ENCODE measurements around the gene PTPRM.

PTPRM gene

GRCh38 chr18:7532942-7533341 lies 34.2 kb upstream of the PTPRM start:
- no peak overlapping the region for H3K27ac ChIP-seq (ENCODE audit: extremely low read depth, low read depth, low read length)
- no peaks in the 10 kb centered on the region for H3K4me1 ChIP-seq (ENCODE audit: control insufficient read depth, insufficient read depth, low read length)
- TF ChIP-seq ZNF404 (tag by site-specific recombination; IDR thresholded peaks at IDR 0.05) (no peak), GLI2 (tag by site-specific recombination; IDR thresholded peaks at IDR 0.05; ENCODE audit: borderline replicate concordance, low read depth) (no peak), ZNF843 (tag by site-specific recombination; IDR thresholded peaks at IDR 0.05) (no peak), OSR2 (tag by site-specific recombination; IDR thresholded peaks at IDR 0.05) (no peak), WT1 (tag by site-specific recombination; IDR thresholded peaks at IDR 0.05) (no peak), SP2 (tag by site-specific recombination; IDR thresholded peaks at IDR 0.05) (no peak)
- ChIA-PET POLR2A (no interaction called here), CTCF (interaction anchor here (0.7 to 1.5 kb wide), 2 partner anchors 80 to 93 kb away, joined by 3 to 5 read pairs; no protein-coding TSS in a partner anchor)
- no peaks in the 10 kb centered on the region for H3K36me3 ChIP-seq (ENCODE audit: control insufficient read depth in 2 of 2, insufficient read depth in 1 of 2, low read length in 2 of 2)
- H3K4me3 ChIP-seq (ENCODE audit: low read depth, low read length) = no peak overlapping the region
- no peaks in the 10 kb centered on the region for H3K9me3 ChIP-seq (ENCODE audit: control insufficient read depth, insufficient read depth, low read depth, low read length)

- Histone ChIP-seq H3K4me1 (ENCODE audit: control insufficient read depth, insufficient read depth, low read length) (no peaks in the 10 kb centered on the region), H3K27ac (ENCODE audit: extremely low read depth, low read depth, low read length) (no peak overlapping the region), H3K36me3 (ENCODE audit: control insufficient read depth in 2 of 2, insufficient read depth in 1 of 2, low read length in 2 of 2) (no peaks in the 10 kb centered on the region), H3K4me3 (ENCODE audit: low read depth, low read length) (no peak overlapping the region), H3K9me3 (ENCODE audit: control insufficient read depth, insufficient read depth, low read depth, low read length) (no peaks in the 10 kb centered on the region)
- ChIA-PET CTCF (no interaction called here), POLR2A (no interaction called here)
- no peak for TF ChIP-seq ZNF114 (tag by site-specific recombination; IDR thresholded peaks at IDR 0.05)
- TF ChIP-seq ZNF704 (tag by site-specific recombination; IDR thresholded peaks at IDR 0.05) = no peak
- TF ChIP-seq ZNF23 (tag by site-specific recombination; IDR thresholded peaks at IDR 0.05; ENCODE audit: borderline replicate concordance) = no peak
- TF ChIP-seq ZSCAN23 (tag by site-specific recombination; IDR thresholded peaks at IDR 0.05) = no peak
- TF ChIP-seq KLF8 (tag by site-specific recombination; IDR thresholded peaks at IDR 0.05) = no peak
- TF ChIP-seq ZNF433 (tag by site-specific recombination; IDR thresholded peaks at IDR 0.05; ENCODE audit: low read depth) = no peak
- no peak for TF ChIP-seq SETDB1 (IDR thresholded peaks at IDR 0.05; ENCODE audit: insufficient read length, low read length)
- no peak for TF ChIP-seq FEZF1 (tag by site-specific recombination; IDR thresholded peaks at IDR 0.05)
- TF ChIP-seq ZNF2 (tag by site-specific recombination; IDR thresholded peaks at IDR 0.05) = no peak
- TF ChIP-seq BCL6B (tag by site-specific recombination; IDR thresholded peaks at IDR 0.05) = no peak
- TF ChIP-seq PRDM4 (tag by site-specific recombination; IDR thresholded peaks at IDR 0.05) = no peak
- no peak for TF ChIP-seq PRDM10 (tag by site-specific recombination; IDR thresholded peaks at IDR 0.05)
- TF ChIP-seq ZNF148 (tag by site-specific recombination; IDR thresholded peaks at IDR 0.05; ENCODE audit: borderline replicate concordance) = no peak
- TF ChIP-seq ZNF621 (tag by site-specific recombination; IDR thresholded peaks at IDR 0.05) = no peak
- TF ChIP-seq ZNF639 (tag by site-specific recombination; IDR thresholded peaks at IDR 0.05) = no peak
- no peak for TF ChIP-seq ZBTB48 (tag by site-specific recombination; IDR thresholded peaks at IDR 0.05)
Measured at GRCh38 chr18:7535436-7536205, 31.5 kb upstream of the PTPRM start.

Data from HEK293 (cell line).